SK-N-SH (cell line): ENCODE results near the gene CLASP1.

Experiments used
- CTCF ChIP-seq: fragments of 200-600 bp; sonication (generic); IDR thresholded peaks from 2 replicates; pipeline ENCODE4 v1.6.1; 2017; ENCODE audit warnings: antibody characterized with exemption, mild to moderate bottlenecking, moderate library complexity
- EP300 ChIP-seq, 2 experiments: IDR thresholded peaks; 2 replicates each; pipeline versions ENCODE4 v1.4.0 to v1.6.1; 2012; ENCODE audit warnings: borderline replicate concordance in 1 of 2, low read depth in 1 of 2, low read length in 1 of 2
- FOXM1 ChIP-seq: IDR thresholded peaks from 2 replicates; pipeline ENCODE4 v1.4.0; 2012; ENCODE audit warnings: low read depth, mild to moderate bottlenecking
- MXI1 ChIP-seq: IDR thresholded peaks from 2 replicates; pipeline ENCODE4 v1.6.1; 2012; ENCODE audit warnings: mild to moderate bottlenecking, low read depth, low read length, improper control_type of control experiment
- PBX3 ChIP-seq: IDR thresholded peaks from 2 replicates; pipeline ENCODE4; 2012
- REST ChIP-seq: IDR thresholded peaks from 2 replicates; pipeline ENCODE4 v1.6.1; 2012; ENCODE audit warnings: mild to moderate bottlenecking, low read depth, low read length, moderate library complexity
- USF2 ChIP-seq: fragments of 150-350 bp; IDR thresholded peaks from 2 replicates; pipeline ENCODE4 v1.6.1; 2017; ENCODE audit warnings: antibody characterized with exemption, low read length, low read depth, borderline replicate concordance
- ZBTB33 ChIP-seq: IDR thresholded peaks from 2 replicates; pipeline ENCODE4 v1.4.0; 2012; ENCODE audit warnings: low read depth, borderline replicate concordance

GRCh38 chr2:121647396-121647795 lies 1.9 kb downstream of the CLASP1 start:
- TF ChIP-seq CTCF (no peak), EP300 (IDR thresholded peaks at IDR 0.05; ENCODE audit: borderline replicate concordance in 1 of 2, low read depth in 1 of 2, low read length in 1 of 2) (no peak), USF2 (no peak), FOXM1 (no peak), MXI1 (no peak), ZBTB33 (no peak), PBX3 (no peak), REST (no peak)
